Right atrium auricular region (tissue), 2 donors: Measurements from ENCODE around the gene MYL2. TPM values are rescaled to one million over a fixed set of nuclear protein-coding genes. Genes with fewer than 3 reads are reported as not detected.

ENCODE experiments used
- DNase-seq: peaks from one replicate; pipeline ENCODE4 v3.0.0-alpha.2; 2019; ENCODE audit warnings: low spot score
- H3K27ac ChIP-seq, 2 donors: fragments of 200-600 bp; sonication (generic); 1 replicate in 1 of 2; 2 replicates in 1 of 2; pipeline ENCODE4 v1.5.1; 2016 to 2019
- H3K27me3 ChIP-seq, 2 donors: fragments of 200-600 bp; sonication (generic); one replicate each; pipeline versions ENCODE4 v1.5.1 to v1.6.0; 2017 to 2019
- H3K36me3 ChIP-seq: fragments of 200-600 bp; sonication (generic); one replicate; pipeline ENCODE4 v1.5.1; 2016
- H3K4me1 ChIP-seq, 2 donors: fragments of 200-600 bp; sonication (generic); one replicate each; pipeline versions ENCODE4 v1.5.1 to v1.6.0; 2017 to 2019
- H3K4me3 ChIP-seq, 2 donors: fragments of 200-600 bp; sonication (generic); 1 replicate in 1 of 2; 2 replicates in 1 of 2; pipeline ENCODE4 v1.5.1; 2017 to 2019; ENCODE audit warnings: mild to moderate bottlenecking in 1 of 2, moderate library complexity in 1 of 2
- H3K9me3 ChIP-seq, 2 donors: fragments of 200-600 bp; sonication (generic); one replicate each; pipeline ENCODE4 v1.5.1; 2019
- total RNA-seq, 2 donors: library from RNA; depleted of rRNA; stranded (reverse); fragments of >200 nt; gene quantifications; one replicate each; pipeline ENCODE4 v1.1.0, GENCODE V29; 2016
- TF ChIP-seq, protein P1 (sequence below), 2 donors: fragments of 200-600 bp; sonication (generic); IDR thresholded peaks; one replicate each; pipeline ENCODE4 v1.5.1; 2019; ENCODE audit warnings: antibody characterized with exemption in 2 of 2

MYL2 gene
- total RNA-seq, 2 donors from 2014 or later = 142 to 227 TPM

DNA sequence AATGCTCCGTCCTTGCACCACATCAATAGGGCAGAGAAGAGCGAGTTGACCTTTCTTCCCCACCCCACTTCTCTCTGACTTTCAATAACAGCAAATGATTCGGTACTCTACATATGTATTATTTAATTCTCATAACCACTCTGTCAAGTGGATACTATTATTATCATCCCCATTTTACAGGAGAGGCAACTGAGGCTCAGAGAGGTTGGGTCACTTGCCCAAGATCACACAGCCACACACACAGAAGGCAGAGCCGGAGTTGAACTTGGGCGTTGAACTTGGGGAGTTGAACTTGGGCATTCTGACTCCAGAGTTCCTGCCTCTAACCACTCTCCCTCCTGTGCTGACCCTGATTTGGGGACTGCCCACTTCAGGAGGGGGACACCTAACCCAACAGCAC, 659 bp downstream of the MYL2 start:
- Histone ChIP-seq H3K27ac (peak overlapping the region in 1 of 2 donors; percentile 35), H3K27me3 (no peaks in the 10 kb centered on the region), H3K9me3 (no peaks in the 10 kb centered on the region), H3K4me1 (peaks cover 0 to 11% of the 10 kb centered on the region in 2 donors), H3K36me3 (no peaks in the 10 kb centered on the region), H3K4me3 (peak overlapping the region in 1 of 2 donors; percentile 14)
- TF ChIP-seq, protein P1, sequence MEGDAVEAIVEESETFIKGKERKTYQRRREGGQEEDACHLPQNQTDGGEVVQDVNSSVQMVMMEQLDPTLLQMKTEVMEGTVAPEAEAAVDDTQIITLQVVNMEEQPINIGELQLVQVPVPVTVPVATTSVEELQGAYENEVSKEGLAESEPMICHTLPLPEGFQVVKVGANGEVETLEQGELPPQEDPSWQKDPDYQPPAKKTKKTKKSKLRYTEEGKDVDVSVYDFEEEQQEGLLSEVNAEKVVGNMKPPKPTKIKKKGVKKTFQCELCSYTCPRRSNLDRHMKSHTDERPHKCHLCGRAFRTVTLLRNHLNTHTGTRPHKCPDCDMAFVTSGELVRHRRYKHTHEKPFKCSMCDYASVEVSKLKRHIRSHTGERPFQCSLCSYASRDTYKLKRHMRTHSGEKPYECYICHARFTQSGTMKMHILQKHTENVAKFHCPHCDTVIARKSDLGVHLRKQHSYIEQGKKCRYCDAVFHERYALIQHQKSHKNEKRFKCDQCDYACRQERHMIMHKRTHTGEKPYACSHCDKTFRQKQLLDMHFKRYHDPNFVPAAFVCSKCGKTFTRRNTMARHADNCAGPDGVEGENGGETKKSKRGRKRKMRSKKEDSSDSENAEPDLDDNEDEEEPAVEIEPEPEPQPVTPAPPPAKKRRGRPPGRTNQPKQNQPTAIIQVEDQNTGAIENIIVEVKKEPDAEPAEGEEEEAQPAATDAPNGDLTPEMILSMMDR (IDR thresholded peaks at IDR 0.05) = no peak
- no peak for DNase-seq

DNA sequence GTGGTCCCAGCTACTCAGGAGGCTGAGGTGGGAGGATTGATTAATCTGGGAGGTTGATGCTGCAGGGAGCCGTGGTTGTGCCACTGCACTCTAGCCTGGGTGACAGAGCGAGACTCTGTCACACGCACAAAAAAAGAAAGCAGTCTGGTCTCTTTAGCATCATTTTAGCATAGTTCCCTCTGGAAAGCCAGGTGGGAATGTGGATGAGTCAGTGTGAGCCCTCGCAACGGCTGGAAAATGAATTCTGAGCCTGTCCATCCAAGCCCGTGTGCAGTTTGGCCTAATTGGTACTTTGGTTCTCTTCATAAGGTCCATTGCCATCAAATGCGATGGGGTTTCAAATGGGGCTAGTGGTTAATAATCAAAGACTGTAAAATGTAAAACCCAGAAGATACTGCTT, 2.4 kb downstream of the MYL2 start:
- TF ChIP-seq, protein P1 (IDR thresholded peaks at IDR 0.05) = no peak
- H3K9me3 ChIP-seq = no peaks in the 10 kb centered on the region
- no peak overlapping the region for H3K4me3 ChIP-seq
- no peak for DNase-seq
- H3K4me1 ChIP-seq = peaks cover 0 to 11% of the 10 kb centered on the region in 2 donors
- H3K27me3 ChIP-seq = no peaks in the 10 kb centered on the region
- H3K27ac ChIP-seq = no peak overlapping the region
- no peaks in the 10 kb centered on the region for H3K36me3 ChIP-seq

DNA sequence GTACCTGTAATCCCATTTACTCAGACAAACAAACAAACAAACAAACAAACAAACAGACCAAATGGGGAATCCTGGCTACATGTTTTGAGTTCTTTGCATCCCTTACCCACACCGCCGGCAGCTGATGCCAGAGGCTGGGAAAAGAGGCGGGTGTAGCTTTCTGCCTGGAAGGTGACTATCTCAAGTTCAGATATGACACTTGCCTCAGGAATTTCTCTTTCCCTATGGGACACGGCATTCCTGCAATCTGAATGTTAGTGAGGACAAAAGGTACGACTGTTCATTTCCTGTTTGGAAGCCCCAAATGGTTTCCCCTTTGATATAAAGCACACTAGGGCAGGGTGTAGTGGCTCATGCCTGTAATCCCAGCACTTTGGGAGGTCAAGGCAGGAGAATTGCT, 2.9 kb downstream of the MYL2 start:
- Histone ChIP-seq H3K4me3 (no peak overlapping the region), H3K4me1 (peaks cover 0 to 11% of the 10 kb centered on the region in 2 donors), H3K9me3 (no peaks in the 10 kb centered on the region), H3K36me3 (no peaks in the 10 kb centered on the region), H3K27me3 (no peaks in the 10 kb centered on the region), H3K27ac (no peak overlapping the region)
- no peak for DNase-seq
- TF ChIP-seq, protein P1 (IDR thresholded peaks at IDR 0.05) = no peak

DNA sequence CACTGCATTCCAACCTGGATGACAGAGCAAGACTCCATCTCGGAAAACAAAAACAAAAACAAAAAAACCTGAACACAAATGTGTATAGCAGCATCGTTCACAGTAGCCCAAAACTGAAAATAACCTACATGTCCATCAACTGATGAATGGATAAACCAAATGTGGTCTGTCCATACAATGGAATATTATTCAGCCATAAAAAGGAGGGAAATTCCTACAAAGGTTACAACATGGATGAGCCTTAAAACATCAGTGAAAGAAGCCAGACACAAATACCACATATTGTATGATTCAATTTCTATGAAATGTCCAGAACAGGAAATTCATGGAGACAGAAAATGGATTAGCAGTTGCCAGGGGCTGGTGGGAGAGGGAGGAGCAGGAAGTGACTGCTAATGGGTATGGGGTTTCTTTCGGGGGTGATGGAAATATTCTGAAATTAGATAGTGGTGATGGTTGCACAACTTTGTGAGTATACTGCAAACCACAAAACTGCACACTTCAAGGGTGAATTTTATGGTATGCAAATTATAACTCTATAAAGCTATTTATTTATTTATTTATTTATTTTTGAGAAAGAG, 4.0 kb downstream of the MYL2 start:
- H3K9me3 ChIP-seq = no peaks in the 10 kb centered on the region
- peaks cover 0 to 11% of the 10 kb centered on the region in 2 donors for H3K4me1 ChIP-seq
- TF ChIP-seq, protein P1 (IDR thresholded peaks at IDR 0.05) = no peak
- no peak overlapping the region for H3K4me3 ChIP-seq
- H3K27ac ChIP-seq = no peak overlapping the region
- DNase-seq = no peak
- H3K36me3 ChIP-seq = no peaks in the 10 kb centered on the region
- H3K27me3 ChIP-seq = no peaks in the 10 kb centered on the region

DNA sequence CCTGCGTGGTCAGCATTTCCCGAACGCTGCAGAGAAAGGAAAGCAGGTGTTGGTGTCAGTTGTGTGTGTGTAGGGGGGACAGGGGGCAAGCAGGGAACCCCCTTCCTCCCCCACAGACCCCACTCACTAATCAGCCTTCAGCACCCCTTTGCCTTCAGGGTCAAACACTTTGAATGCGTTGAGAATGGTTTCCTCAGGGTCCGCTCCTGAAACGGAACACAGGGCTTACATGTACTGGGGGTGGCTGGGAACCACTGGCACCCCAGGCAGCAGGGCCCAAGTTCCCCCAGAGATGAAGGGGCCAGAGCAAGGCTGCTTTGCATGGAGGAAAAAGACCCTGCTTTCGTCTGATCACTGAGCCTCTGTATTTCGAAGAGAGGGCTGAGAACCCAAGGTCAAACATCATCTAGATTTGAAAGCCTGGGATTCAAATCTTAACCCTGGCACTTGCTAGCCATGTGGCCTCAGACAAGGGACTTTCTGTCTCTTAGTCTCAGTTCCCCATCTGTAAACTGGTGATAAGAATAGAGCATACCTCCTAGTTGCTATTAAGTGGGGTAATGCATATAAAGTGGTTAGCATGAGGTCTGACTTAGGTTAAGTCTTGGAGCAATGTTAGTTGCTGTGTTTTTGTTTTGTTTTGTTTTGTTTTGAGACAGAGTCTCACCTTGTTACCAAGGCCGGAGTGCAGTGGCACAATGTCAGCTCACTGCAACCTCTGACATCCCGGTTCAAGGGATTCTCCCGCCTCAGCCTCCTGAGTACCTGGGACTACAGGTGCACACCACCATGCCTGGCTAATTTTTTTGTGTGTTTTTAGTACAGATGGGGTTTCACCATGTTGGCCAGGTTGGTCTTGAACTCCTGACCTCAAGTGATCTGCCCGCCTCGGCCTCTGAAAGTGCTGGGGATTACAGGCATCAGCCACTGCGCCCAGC, 7.0 kb downstream of the MYL2 start:
- Histone ChIP-seq H3K36me3 (no peaks in the 10 kb centered on the region), H3K4me1 (no peaks in the 10 kb centered on the region), H3K4me3 (no peak overlapping the region), H3K27ac (no peak overlapping the region), H3K9me3 (no peaks in the 10 kb centered on the region), H3K27me3 (no peaks in the 10 kb centered on the region)
- DNase-seq = no peak
- TF ChIP-seq, protein P1 (IDR thresholded peaks at IDR 0.05) = no peak
